Loucy (cell line): ENCODE data around the gene FAM163B.
A peak's percentile ranks its signal among the peaks of the same experiment; 100 is the strongest.

Experiments
- H2AFZ ChIP-seq: fragments of 200-600 bp; sonication (generic); 2 replicates; pipeline ENCODE4 v1.6.0; 2016; ENCODE audit warnings: antibody characterized with exemption, mild to moderate bottlenecking, low read length, moderate library complexity
- H3F3A ChIP-seq: fragments of 200-600 bp; 2 replicates; pipeline ENCODE4 v1.6.0; 2016; ENCODE audit warnings: antibody characterized with exemption, low read depth, mild to moderate bottlenecking
- H3K27me3 ChIP-seq: fragments of 200-600 bp; sonication (generic); 2 replicates; pipeline ENCODE4 v1.6.1; 2014; ENCODE audit warnings: low read length, mild to moderate bottlenecking; ENCODE audit not compliant: insufficient read depth, poor library complexity, severe bottlenecking
- H3K36me3 ChIP-seq: fragments of 200-600 bp; sonication (generic); 2 replicates; pipeline ENCODE4 v1.6.1; 2016; ENCODE audit warnings: low read length; ENCODE audit not compliant: insufficient read depth
- H3K4me1 ChIP-seq: fragments of 200-600 bp; sonication (generic); 2 replicates; pipeline ENCODE4 v1.5.1; 2014; ENCODE audit warnings: low read length, mild to moderate bottlenecking; ENCODE audit not compliant: insufficient read depth, poor library complexity, severe bottlenecking
- H3K4me2 ChIP-seq: fragments of 200-600 bp; sonication (generic); 2 replicates; pipeline ENCODE4 v1.6.0; 2014; ENCODE audit warnings: antibody characterized with exemption, low read length, low read depth, mild to moderate bottlenecking; ENCODE audit not compliant: poor library complexity, severe bottlenecking
- H3K4me3 ChIP-seq: fragments of 200-600 bp; sonication (generic); 2 replicates; pipeline ENCODE4 v1.5.1; 2014; ENCODE audit warnings: low read length, mild to moderate bottlenecking, mixed read lengths; ENCODE audit not compliant: poor library complexity, severe bottlenecking
- H3K79me2 ChIP-seq: fragments of 200-600 bp; sonication (generic); 2 replicates; pipeline ENCODE4 v1.6.1; 2014; ENCODE audit warnings: low read length; ENCODE audit not compliant: insufficient read depth
- H3K9ac ChIP-seq: fragments of 200-600 bp; sonication (generic); 2 replicates; pipeline ENCODE4 v1.6.0; 2014; ENCODE audit warnings: mild to moderate bottlenecking, low read depth, low read length, moderate library complexity; ENCODE audit not compliant: poor library complexity, severe bottlenecking
- H3K9me2 ChIP-seq: fragments of 200-600 bp; sonication (generic); replicated peaks from 2 replicates; pipeline ENCODE4 v1.6.1; 2016; ENCODE audit warnings: low read depth, low read length, mixed read lengths
- H3K9me3 ChIP-seq: fragments of 200-600 bp; sonication (generic); 2 replicates; pipeline ENCODE4 v1.6.1; 2014; ENCODE audit warnings: mild to moderate bottlenecking, antibody characterized with exemption, low read length, low read depth; ENCODE audit not compliant: insufficient read depth
- H4K20me1 ChIP-seq: fragments of 200-600 bp; sonication (generic); 2 replicates; pipeline ENCODE4 v1.6.0; 2014; ENCODE audit warnings: antibody characterized with exemption, low read length, mild to moderate bottlenecking; ENCODE audit not compliant: insufficient read depth, poor library complexity, severe bottlenecking
- CTCF ChIP-seq: fragments of 200-600 bp; sonication (generic); conservative IDR thresholded peaks from 2 replicates; pipeline ENCODE4 v1.5.1; 2014; ENCODE audit warnings: mild to moderate bottlenecking, antibody characterized with exemption, low read length
- EZH2phosphoT487 ChIP-seq: fragments of 200-600 bp; IDR thresholded peaks from 2 replicates; pipeline ENCODE4 v1.6.1; 2018; ENCODE audit warnings: antibody characterized with exemption, mild to moderate bottlenecking, moderate library complexity, borderline replicate concordance

The FAM163B gene

GRCh38 chr9:133621725-133622267, 12.6 kb upstream of the FAM163B start:
- H3F3A ChIP-seq, result no peaks in the 10 kb centered on the region
- H3K4me2 ChIP-seq, result no peak overlapping the region
- H3K79me2 ChIP-seq, result no peaks in the 10 kb centered on the region
- no peaks in the 10 kb centered on the region for H4K20me1 ChIP-seq
- H3K27me3 ChIP-seq, result no peaks in the 10 kb centered on the region
- no peaks in the 10 kb centered on the region for H3K36me3 ChIP-seq
- no peak for TF ChIP-seq EZH2phosphoT487
- TF ChIP-seq CTCF, result no peak
- no peaks in the 10 kb centered on the region for H3K9me2 ChIP-seq
- no peak overlapping the region for H3K4me3 ChIP-seq
- no peak overlapping the region for H2AFZ ChIP-seq
- H3K4me1 ChIP-seq, result peaks cover 21% of the 10 kb centered on the region
- H3K9ac ChIP-seq, result no peak overlapping the region
- H3K9me3 ChIP-seq, result 0 out of 2 replicates have a peak, but pooled peaks cover 5% of the 10 kb centered on the region

- TF ChIP-seq CTCF (no peak), EZH2phosphoT487 (no peak)
- Histone ChIP-seq H3K27me3 (no peaks in the 10 kb centered on the region), H3K79me2 (no peaks in the 10 kb centered on the region), H3K4me1 (peaks cover 21% of the 10 kb centered on the region), H2AFZ (no peak overlapping the region), H3K4me3 (peak overlapping the region; percentile 37), H3F3A (no peaks in the 10 kb centered on the region), H3K9me3 (no peaks in the 10 kb centered on the region), H3K36me3 (no peaks in the 10 kb centered on the region), H3K9ac (no peak overlapping the region), H3K4me2 (peak overlapping the region; percentile 64), H4K20me1 (no peaks in the 10 kb centered on the region), H3K9me2 (no peaks in the 10 kb centered on the region)
Measured at GRCh38 chr9:133619791-133620190, 10.6 kb upstream of the FAM163B start.

- Histone ChIP-seq H3K9ac (no peak overlapping the region), H3F3A (no peaks in the 10 kb centered on the region), H3K9me2 (no peaks in the 10 kb centered on the region), H3K4me2 (no peak overlapping the region), H3K79me2 (no peaks in the 10 kb centered on the region), H3K36me3 (no peaks in the 10 kb centered on the region), H3K4me3 (no peak overlapping the region), H2AFZ (no peak overlapping the region), H4K20me1 (no peaks in the 10 kb centered on the region), H3K4me1 (peaks cover 21% of the 10 kb centered on the region), H3K9me3 (no peaks in the 10 kb centered on the region), H3K27me3 (no peaks in the 10 kb centered on the region)
- no peak for TF ChIP-seq CTCF
- TF ChIP-seq EZH2phosphoT487, result no peak
Measured at GRCh38 chr9:133618726-133619125, 9.5 kb upstream of the FAM163B start.
